Liver (tissue), 9 donors: Measurements from ENCODE around the gene GALNT1. TPM values are rescaled to one million over a fixed set of nuclear protein-coding genes. Genes with fewer than 3 reads are reported as not detected.

ENCODE experiments used
- DNase-seq: peaks from one replicate; pipeline ENCODE4 v3.0.0-alpha.2; 2017; ENCODE audit warnings: low spot score
- H3K27ac ChIP-seq, 2 donors: one replicate each; pipeline ENCODE4 v1.7.0; 2013; ENCODE audit warnings: inconsistent platforms in 2 of 2, low read length in 2 of 2, control low read depth in 1 of 2, low read depth in 1 of 2, mild to moderate bottlenecking in 1 of 2
- H3K27me3 ChIP-seq, 4 donors: one replicate each; pipeline versions ENCODE4 v1.6.1 to v1.7.0; 2013; ENCODE audit warnings: low read length in 3 of 4, inconsistent platforms in 1 of 4, mild to moderate bottlenecking in 1 of 4, moderate library complexity in 1 of 4; ENCODE audit not compliant: control insufficient read depth in 4 of 4, insufficient read depth in 4 of 4
- H3K36me3 ChIP-seq, 4 donors: one replicate each; pipeline versions ENCODE4 v1.6.1 to v1.7.0; 2013; ENCODE audit warnings: low read length in 3 of 4, mild to moderate bottlenecking in 3 of 4, low read depth in 1 of 4, moderate library complexity in 1 of 4; ENCODE audit not compliant: control insufficient read depth in 4 of 4, insufficient read depth in 3 of 4
- H3K4me1 ChIP-seq, 4 donors: one replicate each; pipeline versions ENCODE4 v1.6.1 to v1.7.0; 2013; ENCODE audit warnings: low read length in 3 of 4, mild to moderate bottlenecking in 3 of 4, moderate library complexity in 1 of 4; ENCODE audit not compliant: control insufficient read depth in 4 of 4, insufficient read depth in 4 of 4
- H3K4me3 ChIP-seq, 3 donors: one replicate each; pipeline versions ENCODE4 v1.6.1 to v1.7.0; 2013; ENCODE audit warnings: low read length in 3 of 3, control low read depth in 1 of 3, low read depth in 1 of 3, mild to moderate bottlenecking in 1 of 3
- H3K9ac ChIP-seq, 2 donors: one replicate each; pipeline ENCODE4 v1.7.0; 2013; ENCODE audit warnings: low read length in 2 of 2, mild to moderate bottlenecking in 2 of 2, moderate library complexity in 2 of 2, control low read depth in 1 of 2, low read depth in 1 of 2
- H3K9me3 ChIP-seq, 4 donors: one replicate each; pipeline versions ENCODE4 v1.6.1 to v1.7.0; 2013; ENCODE audit warnings: low read length in 3 of 4; ENCODE audit not compliant: control insufficient read depth in 4 of 4
- ATF3 ChIP-seq: IDR thresholded peaks from 2 replicates; pipeline ENCODE4 v1.6.1; 2016; ENCODE audit warnings: antibody characterized with exemption
- CTCF ChIP-seq: fragments of 150-350 bp; IDR thresholded peaks from 2 replicates; pipeline ENCODE4 v1.5.1; 2017; ENCODE audit warnings: improper control_type of control experiment, low read depth, low read length; ENCODE audit not compliant: missing input control
- FOXA1 ChIP-seq: IDR thresholded peaks from 2 replicates; pipeline ENCODE4 v1.6.1; 2016; ENCODE audit warnings: antibody characterized with exemption
- FOXA2 ChIP-seq: IDR thresholded peaks from 2 replicates; pipeline ENCODE4 v1.6.1; 2016; ENCODE audit warnings: antibody characterized with exemption
- GABPA ChIP-seq, 2 donors: IDR thresholded peaks in 1 of 2; conservative IDR thresholded peaks in 1 of 2; 2 replicates each; pipeline ENCODE4 v1.6.1; 2016; ENCODE audit warnings: antibody characterized with exemption in 2 of 2, mild to moderate bottlenecking in 1 of 2, moderate library complexity in 1 of 2
- HNF4G ChIP-seq: IDR thresholded peaks from 2 replicates; pipeline ENCODE4 v1.6.1; 2016; ENCODE audit warnings: antibody characterized with exemption
- JUND ChIP-seq, 2 donors: IDR thresholded peaks; 2 replicates each; pipeline ENCODE4 v1.6.1; 2016; ENCODE audit warnings: antibody characterized with exemption in 2 of 2
- MAX ChIP-seq: IDR thresholded peaks from 2 replicates; pipeline ENCODE4 v1.6.1; 2016; ENCODE audit warnings: antibody characterized with exemption
- NR2F2 ChIP-seq: IDR thresholded peaks from 2 replicates; pipeline ENCODE4 v1.6.1; 2016; ENCODE audit warnings: antibody characterized with exemption
- RAD21 ChIP-seq, 2 donors: IDR thresholded peaks; 2 replicates each; pipeline ENCODE4 v1.6.1; 2016; ENCODE audit warnings: antibody characterized with exemption in 2 of 2, mild to moderate bottlenecking in 2 of 2
- REST ChIP-seq: IDR thresholded peaks from 2 replicates; pipeline ENCODE4 v1.6.1; 2016; ENCODE audit warnings: antibody characterized with exemption, mild to moderate bottlenecking
- SP1 ChIP-seq: IDR thresholded peaks from 2 replicates; pipeline ENCODE4 v1.6.1; 2018; ENCODE audit warnings: antibody characterized with exemption, mild to moderate bottlenecking
- TAF1 ChIP-seq: conservative IDR thresholded peaks from 2 replicates; pipeline ENCODE4 v1.6.1; 2016; ENCODE audit warnings: antibody characterized with exemption, mild to moderate bottlenecking
- YY1 ChIP-seq: IDR thresholded peaks from 2 replicates; pipeline ENCODE4 v1.6.1; 2016; ENCODE audit warnings: antibody characterized with exemption, mild to moderate bottlenecking
- ZBTB33 ChIP-seq: IDR thresholded peaks from 2 replicates; pipeline ENCODE4 v1.6.1; 2016; ENCODE audit warnings: antibody characterized with exemption
- WGBS: extraction: QIAGEN DNeasy Blood & Tissue Kit; methylation state at CpG from one replicate; pipeline ENCODE4 v1.1.7; 2013; 5-methylcytosine and 5-hydroxymethylcytosine counted together
- polyA plus RNA-seq, 2 donors: library from polyadenylated mRNA; stranded (reverse) in 1 of 2; unstranded in 1 of 2; fragments of 200-250 nt in 1 of 2; fragments of >200 nt in 1 of 2; fragmentation: Nextera tagmentation in 1 of 2; extraction: Ambion mirVana in 1 of 2; gene quantifications; one replicate each; pipeline versions ENCODE4 v1.2.1 to v1.2.3, GENCODE V29; 2013 to 2015
- total RNA-seq, 2 donors: library from RNA; depleted of rRNA; stranded (reverse); fragments of >200 nt; gene quantifications; one replicate each; pipeline ENCODE4 v1.2.3, GENCODE V29; 2014
- donor health status: healthy.
- donor health status: healthy.
- donor health status: healthy.
- donor health status: healthy.
- donor health status: healthy.

GALNT1 gene
- total and polyA plus RNA-seq, 4 donors, result 13.9 to 42.2 (median 26.5) TPM

- Histone ChIP-seq H3K4me3 (no peak overlapping the region), H3K9me3 (no peaks in the 10 kb centered on the region), H3K9ac (no peak overlapping the region), H3K4me1 (no peaks in the 10 kb centered on the region), H3K27ac (no peak overlapping the region), H3K27me3 (no peaks in the 10 kb centered on the region), H3K36me3 (no peaks in the 10 kb centered on the region)
- TF ChIP-seq ATF3 (no peak), FOXA2 (no peak), RAD21 (IDR thresholded peaks at IDR 0.05) (no peak)
- 91% methylated on average over 5 of the region's 5 CpGs for WGBS
- DNase-seq, result no peak
These were observed 168.2 kb downstream of the GALNT1 start for GRCh38 chr18:35749701-35750100.

- DNase-seq, result no peak
- Histone ChIP-seq H3K4me1 (no peaks in the 10 kb centered on the region), H3K9me3 (no peaks in the 10 kb centered on the region), H3K27me3 (no peaks in the 10 kb centered on the region), H3K27ac (no peak overlapping the region), H3K9ac (no peak overlapping the region), H3K4me3 (no peak overlapping the region), H3K36me3 (no peaks in the 10 kb centered on the region)
- 59% methylated on average over 2 of the region's 2 CpGs for WGBS
- TF ChIP-seq FOXA2, result no peak
- no peak for TF ChIP-seq YY1
- no peak for TF ChIP-seq FOXA1
- TF ChIP-seq JUND (IDR thresholded peaks at IDR 0.05), result no peak
- no peak for TF ChIP-seq CTCF
- TF ChIP-seq MAX, result no peak
- TF ChIP-seq RAD21 (IDR thresholded peaks at IDR 0.05), result no peak
- TF ChIP-seq ATF3, result no peak
- no peak for TF ChIP-seq TAF1
- no peak for TF ChIP-seq HNF4G
- no peak for TF ChIP-seq NR2F2
- TF ChIP-seq REST, result no peak
- no peak for TF ChIP-seq GABPA (IDR thresholded peaks at IDR 0.05 in 1 of 2, conservative IDR thresholded peaks at IDR 0.05 in 1 of 2)
- no peak for TF ChIP-seq SP1
- TF ChIP-seq ZBTB33, result no peak
These were observed 169.4 kb downstream of the GALNT1 start for GRCh38 chr18:35750929-35751328.
